Astrocyte (in vitro differentiated cells and primary cell): ENCODE data around the gene MYO1B.

ENCODE experiments used
- EZH2 ChIP-seq: IDR thresholded peaks from 2 replicates; pipeline ENCODE4 v1.6.1; 2012; ENCODE audit warnings: mild to moderate bottlenecking, low read length, inconsistent platforms; ENCODE audit not compliant: insufficient read depth
- TF ChIP-seq, protein P1 (sequence below): IDR thresholded peaks from 2 replicates; pipeline ENCODE4 v1.5.1; 2011; ENCODE audit warnings: low read depth, mild to moderate bottlenecking, inconsistent platforms, low read length, moderate library complexity; ENCODE audit not compliant: insufficient read depth

GRCh38 chr2:191417746-191418145, 172.5 kb downstream of the MYO1B start:
- TF ChIP-seq, protein P1, sequence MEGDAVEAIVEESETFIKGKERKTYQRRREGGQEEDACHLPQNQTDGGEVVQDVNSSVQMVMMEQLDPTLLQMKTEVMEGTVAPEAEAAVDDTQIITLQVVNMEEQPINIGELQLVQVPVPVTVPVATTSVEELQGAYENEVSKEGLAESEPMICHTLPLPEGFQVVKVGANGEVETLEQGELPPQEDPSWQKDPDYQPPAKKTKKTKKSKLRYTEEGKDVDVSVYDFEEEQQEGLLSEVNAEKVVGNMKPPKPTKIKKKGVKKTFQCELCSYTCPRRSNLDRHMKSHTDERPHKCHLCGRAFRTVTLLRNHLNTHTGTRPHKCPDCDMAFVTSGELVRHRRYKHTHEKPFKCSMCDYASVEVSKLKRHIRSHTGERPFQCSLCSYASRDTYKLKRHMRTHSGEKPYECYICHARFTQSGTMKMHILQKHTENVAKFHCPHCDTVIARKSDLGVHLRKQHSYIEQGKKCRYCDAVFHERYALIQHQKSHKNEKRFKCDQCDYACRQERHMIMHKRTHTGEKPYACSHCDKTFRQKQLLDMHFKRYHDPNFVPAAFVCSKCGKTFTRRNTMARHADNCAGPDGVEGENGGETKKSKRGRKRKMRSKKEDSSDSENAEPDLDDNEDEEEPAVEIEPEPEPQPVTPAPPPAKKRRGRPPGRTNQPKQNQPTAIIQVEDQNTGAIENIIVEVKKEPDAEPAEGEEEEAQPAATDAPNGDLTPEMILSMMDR, result no peak
- TF ChIP-seq EZH2, result no peak
